Measurements from ENCODE around the gene CYTH1.

CYTH1 gene

GRCh38 chr17:78790552-78790951, 8.5 kb upstream of the CYTH1 start:
- no peak overlapping the region for H3K27ac ChIP-seq

GRCh38 chr17:78789663-78790181, 7.6 kb upstream of the CYTH1 start:
- Histone ChIP-seq H3K27me3 (no peaks in the 10 kb centered on the region), H3K36me3 (no peaks in the 10 kb centered on the region), H3K4me3 (ENCODE audit: low read depth in 1 of 2, low read length in 1 of 2) (no peak overlapping the region), H3K9me3 (no peaks in the 10 kb centered on the region), H3K27ac (no peak overlapping the region), H3K4me1 (ENCODE audit: control insufficient read depth in 1 of 2, insufficient read depth in 1 of 2, low read depth in 1 of 2, low read length in 1 of 2) (no peaks in the 10 kb centered on the region)
- TF ChIP-seq CTCF (IDR thresholded peaks at IDR 0.05) = no peak

More at GRCh38 chr17:78790552-78790951, 8.5 kb upstream of the CYTH1 start:
- no peaks in the 10 kb centered on the region for H3K4me1 ChIP-seq (ENCODE audit: control insufficient read depth in 1 of 2, insufficient read depth in 1 of 2, low read depth in 1 of 2, low read length in 1 of 2)
- no peaks in the 10 kb centered on the region for H3K9me3 ChIP-seq
- peaks cover 3% of the 10 kb centered on the region for H3K36me3 ChIP-seq
- no peak overlapping the region for H3K4me3 ChIP-seq (ENCODE audit: low read depth in 1 of 2, low read length in 1 of 2)
- no peak for TF ChIP-seq CTCF (IDR thresholded peaks at IDR 0.05)
- no peaks in the 10 kb centered on the region for H3K27me3 ChIP-seq

- Histone ChIP-seq H3K27me3 (no peaks in the 10 kb centered on the region), H3K27ac (no peak overlapping the region), H3K4me3 (ENCODE audit: low read depth in 1 of 2, low read length in 1 of 2) (no peak overlapping the region), H3K9me3 (no peaks in the 10 kb centered on the region), H3K4me1 (ENCODE audit: control insufficient read depth in 1 of 2, insufficient read depth in 1 of 2, low read depth in 1 of 2, low read length in 1 of 2) (no peaks in the 10 kb centered on the region), H3K36me3 (no peaks in the 10 kb centered on the region)
- no peak for TF ChIP-seq CTCF (IDR thresholded peaks at IDR 0.05)
These were observed 7.1 kb upstream of the CYTH1 start for GRCh38 chr17:78789149-78789662.

GRCh38 chr17:78788451-78788850, 6.4 kb upstream of the CYTH1 start:
- Histone ChIP-seq H3K9me3 (no peaks in the 10 kb centered on the region), H3K27ac (no peak overlapping the region), H3K27me3 (no peaks in the 10 kb centered on the region), H3K36me3 (no peaks in the 10 kb centered on the region), H3K4me3 (ENCODE audit: low read depth in 1 of 2, low read length in 1 of 2) (no peak overlapping the region), H3K4me1 (ENCODE audit: control insufficient read depth in 1 of 2, insufficient read depth in 1 of 2, low read depth in 1 of 2, low read length in 1 of 2) (no peaks in the 10 kb centered on the region)
- TF ChIP-seq CTCF (IDR thresholded peaks at IDR 0.05) = no peak

- Histone ChIP-seq H3K9me3 (no peaks in the 10 kb centered on the region), H3K4me3 (ENCODE audit: low read depth in 1 of 2, low read length in 1 of 2) (no peak overlapping the region), H3K36me3 (no peaks in the 10 kb centered on the region), H3K4me1 (ENCODE audit: control insufficient read depth in 1 of 2, insufficient read depth in 1 of 2, low read depth in 1 of 2, low read length in 1 of 2) (peaks cover 6 to 8% of the 10 kb centered on the region in 2 experiments), H3K27ac (no peak overlapping the region), H3K27me3 (no peaks in the 10 kb centered on the region)
- TF ChIP-seq CTCF (IDR thresholded peaks at IDR 0.05) = no peak
These were observed 5.4 kb upstream of the CYTH1 start for GRCh38 chr17:78787444-78787843.
